GM20431 (cell line): Measurements from ENCODE around the gene HNRNPK.

ENCODE experiments used
- in situ Hi-C: fragments of 300-500 bp; cut with MseI, MboI; formaldehyde crosslinking; loops from one replicate; pipeline ENCODE4 v1.15.0; 2020; ENCODE audit warnings: low sequenced_read_pairs; ENCODE audit not compliant: unreplicated experiment

HNRNPK gene

GRCh38 chr9:83978992-83979811 lies 813 bp downstream of the HNRNPK start:
- in situ Hi-C loops, result no loop called here

DNA sequence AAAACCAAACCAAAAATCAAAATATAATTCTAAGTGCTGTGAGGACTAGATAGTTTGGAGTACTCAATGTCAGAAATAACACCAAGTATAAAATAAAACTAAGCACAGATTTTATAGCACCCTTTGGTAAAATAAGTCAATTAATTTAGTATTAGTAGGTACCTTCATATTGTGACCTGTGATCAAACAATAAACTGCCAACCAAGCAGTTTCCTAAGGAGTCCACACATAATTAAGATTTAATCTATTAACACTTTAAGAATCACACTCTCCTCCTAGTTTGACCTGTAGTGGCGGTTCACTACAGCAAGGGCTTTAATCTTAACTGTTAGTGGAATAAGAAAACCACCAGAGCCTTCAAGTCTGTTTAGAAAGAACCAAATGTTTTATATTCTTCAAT lies 2.8 kb downstream of the HNRNPK start:
- in situ Hi-C loops, result no loop called here

DNA sequence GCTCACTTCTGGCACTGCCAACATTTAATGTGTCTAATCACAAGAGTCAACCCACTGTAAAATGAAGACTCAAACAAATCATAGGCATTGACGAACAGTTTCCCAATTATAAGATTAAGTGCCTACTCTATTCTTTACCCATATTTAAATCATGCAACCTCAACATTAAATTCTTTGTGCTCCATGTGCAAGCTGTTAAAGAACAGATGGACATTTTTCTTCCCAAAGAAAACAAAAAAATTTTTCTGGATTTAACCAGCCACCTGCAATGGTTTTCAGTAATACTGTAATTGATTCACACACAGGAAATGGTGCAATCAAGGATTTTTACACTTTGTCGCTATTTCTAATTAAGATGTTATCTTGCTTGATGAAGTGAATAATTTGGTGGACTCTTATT lies 3.6 kb downstream of the HNRNPK start:
- in situ Hi-C loops, result no loop called here

DNA sequence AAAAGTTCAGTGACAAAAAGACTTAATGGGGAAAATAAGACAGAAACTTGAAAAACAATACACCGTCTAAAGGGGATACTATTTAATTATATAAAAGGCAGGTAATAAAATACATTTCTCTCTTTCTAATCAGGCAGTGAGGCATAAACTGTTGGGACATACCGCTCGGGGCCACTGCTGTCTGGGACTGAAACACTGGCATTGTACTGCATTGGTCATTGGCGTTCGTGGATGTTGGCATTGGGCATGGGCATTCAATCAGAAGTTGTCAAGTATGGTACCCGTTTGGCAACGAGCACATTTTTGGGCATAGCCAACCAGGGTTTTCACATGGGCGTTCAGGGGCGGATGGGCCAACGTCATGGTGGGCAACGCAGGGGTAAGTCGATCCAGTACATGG lies 4.7 kb downstream of the HNRNPK start:
- in situ Hi-C loops, result no loop called here

DNA sequence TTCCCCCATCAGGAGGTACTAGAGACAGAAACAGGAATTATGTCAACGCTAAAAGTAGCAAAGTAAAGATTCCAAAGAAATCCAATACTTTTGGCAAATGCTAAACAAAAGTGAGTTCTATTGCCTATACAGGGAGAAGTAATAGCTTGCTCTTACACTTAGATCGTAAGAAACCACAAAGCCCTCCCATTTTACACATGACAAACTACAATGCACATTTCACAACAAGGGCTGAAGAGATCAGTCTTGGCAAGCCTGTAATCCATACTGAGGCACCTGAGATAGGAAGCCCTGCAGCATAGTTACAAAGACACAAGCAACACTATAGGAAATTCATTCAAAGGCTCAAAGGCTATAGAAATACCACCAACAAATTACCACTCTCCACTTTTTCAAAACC lies 7.7 kb downstream of the HNRNPK start:
- in situ Hi-C loops, result no loop called here

- in situ Hi-C loops, result no loop called here
Measured at GRCh38 chr9:83971485-83971884, 8.5 kb downstream of the HNRNPK start.

- in situ Hi-C loops, result no loop called here
Measured at GRCh38 chr9:83969602-83970001, 10.4 kb downstream of the HNRNPK start.

DNA sequence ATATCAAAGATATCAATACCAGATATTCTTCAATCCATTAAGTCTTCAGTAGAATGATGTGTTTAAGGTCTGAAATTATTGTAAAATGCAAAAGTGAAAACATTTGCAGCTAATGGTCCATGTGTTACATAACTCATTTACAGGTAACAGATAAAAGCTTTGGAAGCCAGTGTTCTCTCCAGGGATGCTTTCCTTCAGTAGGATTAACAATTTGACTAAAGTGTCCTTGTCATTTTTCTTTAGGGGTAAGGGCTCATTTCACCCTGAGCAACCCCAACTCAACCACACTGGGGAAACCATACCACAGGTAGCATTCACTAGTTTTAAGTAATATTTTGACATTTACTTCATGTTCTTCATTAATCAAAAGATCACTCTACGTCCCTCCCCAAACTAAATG lies 12.9 kb downstream of the HNRNPK start:
- in situ Hi-C loops, result no loop called here

DNA sequence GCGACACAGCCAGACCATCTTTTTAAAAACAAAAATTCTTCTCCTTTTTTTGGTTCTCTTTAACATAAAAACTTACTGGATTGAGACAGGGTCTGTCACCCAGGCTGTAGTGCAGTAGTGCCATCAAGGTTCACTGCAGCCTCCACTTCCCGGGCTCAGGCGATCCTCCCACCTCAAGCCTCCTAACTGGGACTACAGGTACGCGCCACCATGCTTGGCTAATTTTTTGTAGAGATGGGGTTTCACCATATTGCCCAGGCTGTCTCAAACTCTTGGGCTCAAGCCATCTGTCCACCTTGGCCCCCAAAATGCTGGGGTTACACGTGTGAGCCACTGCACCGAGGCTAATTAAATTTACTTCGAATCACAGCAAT lies 13.8 kb downstream of the HNRNPK start:
- in situ Hi-C loops, result no loop called here

DNA sequence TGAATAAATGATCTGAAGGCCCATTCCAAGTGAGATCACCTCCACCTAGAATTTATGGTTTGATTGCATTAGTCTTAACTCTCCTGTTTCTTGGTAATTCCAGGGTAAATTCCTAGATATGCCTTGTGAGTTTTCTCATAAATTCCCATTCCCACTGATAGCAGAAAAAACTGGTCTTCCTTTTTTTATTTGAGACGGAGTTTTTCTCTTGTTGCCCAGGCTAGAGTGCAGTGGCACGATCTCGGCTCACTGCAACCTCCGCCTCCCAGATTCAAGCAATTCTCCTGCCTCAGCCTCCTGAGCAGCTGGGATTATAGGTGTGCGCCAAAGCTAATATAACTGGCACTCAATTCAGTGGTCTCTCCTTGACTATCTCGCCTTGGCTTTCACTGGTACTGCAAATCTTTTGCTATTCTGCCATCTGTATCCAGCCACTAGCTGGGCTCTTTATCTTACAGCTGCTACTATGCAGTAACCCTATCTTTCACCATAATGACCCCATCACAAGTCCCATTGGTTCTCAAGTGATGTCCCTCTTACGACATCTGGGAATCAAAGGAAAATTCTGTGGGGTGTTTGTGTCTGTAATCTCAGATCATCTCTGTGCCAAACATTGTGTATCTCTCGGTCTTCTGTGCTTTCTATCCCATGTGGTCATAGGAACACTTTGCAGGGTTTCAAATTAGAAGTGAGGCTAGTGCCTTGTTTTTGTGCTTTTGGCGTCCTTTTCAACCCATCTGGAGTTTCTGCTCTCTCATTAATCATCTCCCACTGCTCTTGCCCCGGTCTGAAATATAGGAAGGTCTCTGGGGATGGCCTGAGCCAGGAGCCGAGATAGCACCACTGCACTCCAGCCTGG lies 14.4 kb downstream of the HNRNPK start:
- in situ Hi-C loops, result no loop called here

GRCh38 chr9:83964973-83965349 lies 15.1 kb downstream of the HNRNPK start:
- in situ Hi-C loops, result no loop called here

GRCh38 chr9:83962165-83962564 lies 17.9 kb downstream of the HNRNPK start:
- in situ Hi-C loops, result no loop called here

GRCh38 chr9:83960991-83961390 lies 19.0 kb downstream of the HNRNPK start:
- in situ Hi-C loops, result no loop called here

DNA sequence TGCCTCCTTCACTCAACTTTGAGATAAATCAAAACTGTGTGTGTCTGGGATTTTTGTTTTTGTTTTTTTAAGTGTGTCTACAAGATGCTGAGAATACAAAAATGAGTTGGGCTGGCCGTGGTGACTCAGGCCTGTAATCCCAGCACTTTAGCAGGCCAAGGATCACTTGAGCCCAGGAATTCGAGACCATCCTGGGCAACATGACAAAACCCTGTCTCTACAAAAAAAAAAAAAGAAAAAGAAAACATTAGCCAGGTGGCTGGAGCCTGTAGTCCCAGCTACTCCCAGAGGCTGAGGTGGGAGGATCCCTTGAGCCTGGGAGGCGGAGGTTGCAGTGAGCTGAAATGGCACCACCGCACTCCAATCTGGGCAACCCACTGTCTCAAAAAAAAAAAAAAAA lies 21.0 kb downstream of the HNRNPK start:
- in situ Hi-C loops, result no loop called here

DNA sequence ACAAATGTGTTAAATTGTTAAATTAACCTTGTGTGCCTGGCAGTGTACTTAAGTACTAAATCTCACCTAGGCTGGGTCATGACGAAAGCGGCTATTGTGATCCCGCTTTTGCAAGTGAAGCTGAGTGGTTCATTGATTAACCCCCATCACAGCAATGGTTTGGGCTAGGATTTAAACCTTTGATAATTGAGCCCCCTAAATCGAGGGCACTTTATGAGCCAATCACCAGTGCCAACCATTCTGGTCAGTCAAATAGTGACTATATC lies 22.8 kb downstream of the HNRNPK start:
- in situ Hi-C loops, result no loop called here

DNA sequence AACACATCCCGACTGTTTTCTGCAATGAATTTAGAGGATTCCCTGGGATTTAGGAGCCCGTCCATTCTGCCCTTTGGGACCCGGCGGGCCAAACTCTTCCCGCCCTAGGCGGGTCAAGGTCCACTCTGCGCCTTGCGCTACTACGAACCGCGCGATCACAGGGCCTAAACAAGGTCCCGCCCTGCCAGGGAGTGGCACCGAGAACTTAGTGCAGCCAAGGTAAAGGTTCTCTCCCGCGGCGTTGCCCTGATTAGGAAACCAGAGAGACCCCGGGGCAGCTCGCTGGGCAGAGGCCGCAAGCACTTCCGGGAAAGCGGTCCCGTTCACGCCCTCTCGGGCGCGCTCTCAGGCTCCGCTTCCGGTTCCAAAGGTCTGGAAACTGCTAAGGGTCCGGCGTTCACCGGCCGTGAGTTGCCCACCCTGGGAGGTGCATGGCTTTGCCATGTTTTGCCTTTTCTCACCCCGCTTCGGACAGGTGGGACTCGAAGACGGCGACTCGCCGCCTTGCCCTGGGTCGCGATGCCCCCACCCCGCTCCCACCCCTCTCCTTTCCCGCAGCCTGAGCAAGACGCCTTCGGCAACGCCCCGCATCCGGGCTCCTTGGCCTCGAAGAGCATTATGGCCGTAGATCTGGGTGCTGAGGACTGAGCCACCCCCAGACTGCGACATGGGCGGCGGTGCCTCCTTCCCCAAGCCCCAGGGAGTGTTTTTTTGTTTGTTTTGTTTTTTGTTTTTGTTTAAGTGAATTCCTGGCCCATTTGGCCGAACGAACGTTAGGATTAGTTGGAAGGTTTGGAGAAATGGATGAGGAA lies 23.4 kb downstream of the HNRNPK start:
- in situ Hi-C loops, result no loop called here

DNA sequence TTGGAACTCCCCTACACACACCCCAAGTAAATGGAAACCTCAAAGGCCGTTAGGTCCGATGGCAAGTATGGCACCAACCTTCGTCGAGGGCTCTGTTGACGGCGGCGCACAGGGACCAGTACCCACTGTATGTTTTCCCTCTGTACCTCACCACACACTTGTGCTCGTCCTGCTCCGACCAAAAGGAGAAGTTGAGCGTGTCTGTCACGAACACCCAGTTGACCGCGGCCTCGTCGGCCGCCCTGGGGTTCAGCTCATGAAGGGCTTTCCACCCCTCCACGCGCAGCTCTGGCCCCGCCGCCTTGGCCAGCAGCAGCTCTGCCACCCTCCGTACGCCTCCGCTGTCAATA lies 24.0 kb downstream of the HNRNPK start:
- in situ Hi-C loops, result no loop called here

DNA sequence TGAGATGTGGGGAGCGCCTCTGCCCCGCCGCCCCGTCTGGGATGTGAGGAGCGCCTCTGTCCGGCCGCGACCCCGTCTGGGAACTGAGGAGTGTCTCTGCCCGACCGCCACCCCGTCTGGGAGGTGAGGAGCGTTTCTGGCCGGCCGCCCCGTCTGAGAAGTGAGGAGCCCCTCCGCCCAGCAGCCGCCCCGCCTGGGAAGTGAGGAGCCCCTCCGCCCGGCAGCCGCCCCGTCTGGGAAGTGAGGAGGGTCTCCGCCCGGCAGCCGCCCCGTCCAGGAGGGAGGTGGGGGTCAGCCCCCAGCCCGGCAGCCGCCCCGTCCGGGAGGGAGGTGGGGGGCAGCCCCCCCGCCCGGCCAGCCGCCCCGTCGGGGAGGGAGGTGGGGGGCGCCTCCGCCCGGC lies 31.9 kb downstream of the HNRNPK start:
- in situ Hi-C loops, result loop anchor here (25.0 kb wide), 1 partner anchor 314 kb away; no protein-coding TSS in a partner anchor

DNA sequence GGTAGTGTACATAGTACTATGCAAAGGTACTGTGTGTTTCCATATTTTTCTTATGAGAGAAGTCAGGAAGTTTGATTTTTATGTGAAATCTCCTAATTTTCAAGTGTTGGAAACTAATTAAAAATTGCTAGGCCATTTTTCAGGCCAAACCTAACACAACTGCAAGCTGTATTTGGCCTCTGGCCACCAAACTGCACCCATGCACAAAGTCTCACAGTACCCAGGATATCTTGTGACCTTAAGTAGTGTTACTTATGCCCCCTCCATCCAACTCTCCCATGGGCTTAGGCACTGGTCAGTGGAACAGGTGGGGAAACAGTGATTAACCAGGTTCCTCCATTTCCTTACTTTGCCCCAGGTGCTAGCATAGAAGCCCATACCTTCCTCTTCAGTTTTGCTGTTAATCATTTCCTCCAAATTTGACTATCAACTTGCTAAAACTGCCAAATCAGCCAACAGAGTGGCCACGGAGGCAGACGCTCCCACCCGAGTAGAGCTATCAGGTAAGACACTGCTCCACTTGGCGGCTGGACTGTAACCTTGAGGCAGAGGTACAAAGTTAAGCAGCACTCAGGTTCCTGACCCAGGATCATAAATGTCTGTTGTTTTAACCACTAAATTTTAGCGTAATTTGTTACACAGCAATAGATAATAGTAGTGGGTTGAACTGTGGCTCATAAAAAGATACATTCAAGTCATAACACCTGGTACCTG lies 39.3 kb downstream of the HNRNPK start:
- in situ Hi-C loops, result loop anchor here (25.0 kb wide), 1 partner anchor 322 kb away; no protein-coding TSS in a partner anchor

DNA sequence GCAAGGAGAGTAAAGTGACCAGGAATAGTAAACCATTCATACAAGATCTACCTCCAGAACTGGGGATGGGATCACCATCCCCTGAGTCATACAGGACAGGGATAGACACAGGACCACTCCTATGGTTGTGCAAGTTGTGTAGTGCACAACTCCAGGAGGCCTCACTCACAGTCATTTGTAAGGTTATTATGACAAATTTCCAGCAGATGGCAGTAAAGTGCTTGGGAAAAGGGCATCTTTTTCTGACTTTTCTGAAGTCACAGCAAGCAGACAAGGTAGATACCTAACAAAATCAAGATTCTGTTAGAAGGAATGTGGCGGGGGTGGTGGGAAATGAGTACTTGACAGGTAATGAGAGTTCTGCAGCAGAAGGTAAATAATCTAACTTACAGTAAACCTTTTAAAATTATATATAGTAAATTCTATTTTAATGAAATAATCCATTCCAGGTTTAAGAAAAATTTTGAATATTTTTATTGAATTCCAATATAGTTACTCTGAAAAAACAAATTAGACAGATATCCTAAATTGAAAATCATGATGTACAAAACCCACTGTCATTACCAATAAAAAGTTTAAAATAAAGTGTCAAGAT lies 42.1 kb downstream of the HNRNPK start:
- in situ Hi-C loops, result loop anchor here (10.0 to 25.0 kb wide), 3 partner anchors 237 to 377 kb away; no protein-coding TSS in a partner anchor
